ENCODE measurements around the gene TANC2.

GRCh38 chr17:62981933-62982332 is 15.9 kb downstream of the TANC2 start:
- TF ChIP-seq CBX3 (IDR thresholded peaks at IDR 0.05; ENCODE audit: low read depth), result no peak
- no peak for TF ChIP-seq REST (IDR thresholded peaks at IDR 0.05; ENCODE audit: low read depth)
- TF ChIP-seq, protein P1, sequence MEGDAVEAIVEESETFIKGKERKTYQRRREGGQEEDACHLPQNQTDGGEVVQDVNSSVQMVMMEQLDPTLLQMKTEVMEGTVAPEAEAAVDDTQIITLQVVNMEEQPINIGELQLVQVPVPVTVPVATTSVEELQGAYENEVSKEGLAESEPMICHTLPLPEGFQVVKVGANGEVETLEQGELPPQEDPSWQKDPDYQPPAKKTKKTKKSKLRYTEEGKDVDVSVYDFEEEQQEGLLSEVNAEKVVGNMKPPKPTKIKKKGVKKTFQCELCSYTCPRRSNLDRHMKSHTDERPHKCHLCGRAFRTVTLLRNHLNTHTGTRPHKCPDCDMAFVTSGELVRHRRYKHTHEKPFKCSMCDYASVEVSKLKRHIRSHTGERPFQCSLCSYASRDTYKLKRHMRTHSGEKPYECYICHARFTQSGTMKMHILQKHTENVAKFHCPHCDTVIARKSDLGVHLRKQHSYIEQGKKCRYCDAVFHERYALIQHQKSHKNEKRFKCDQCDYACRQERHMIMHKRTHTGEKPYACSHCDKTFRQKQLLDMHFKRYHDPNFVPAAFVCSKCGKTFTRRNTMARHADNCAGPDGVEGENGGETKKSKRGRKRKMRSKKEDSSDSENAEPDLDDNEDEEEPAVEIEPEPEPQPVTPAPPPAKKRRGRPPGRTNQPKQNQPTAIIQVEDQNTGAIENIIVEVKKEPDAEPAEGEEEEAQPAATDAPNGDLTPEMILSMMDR (IDR thresholded peaks at IDR 0.05 in 2 of 3, conservative IDR thresholded peaks at IDR 0.05 in 1 of 3; ENCODE audit: borderline replicate concordance in 1 of 3, insufficient read depth in 1 of 3, low read depth in 2 of 3, low read length in 2 of 3), result no peak
- no peak for TF ChIP-seq EZH2 (IDR thresholded peaks at IDR 0.05)
- TF ChIP-seq MAX (IDR thresholded peaks at IDR 0.05), result no peak
- TF ChIP-seq POLR2A (IDR thresholded peaks at IDR 0.05; ENCODE audit: borderline replicate concordance, extremely low read depth, insufficient read depth, insufficient read length), result no peak
- TF ChIP-seq YY1 (IDR thresholded peaks at IDR 0.05; ENCODE audit: extremely low read depth, insufficient replicate concordance, low read depth, low read length), result no peak
- TF ChIP-seq TCF7L2 (IDR thresholded peaks at IDR 0.05; ENCODE audit: borderline replicate concordance, extremely low read depth, insufficient read depth, insufficient read length), result no peak
- TF ChIP-seq EGR1 (IDR thresholded peaks at IDR 0.05; ENCODE audit: low read depth), result no peak
- TF ChIP-seq POLR2AphosphoS5 (IDR thresholded peaks at IDR 0.05; ENCODE audit: low read depth, low read length), result no peak
- TF ChIP-seq JUND (IDR thresholded peaks at IDR 0.05), result no peak
- TF ChIP-seq SRF (IDR thresholded peaks at IDR 0.05; ENCODE audit: low read depth), result no peak
- no peak for TF ChIP-seq FOSL1 (IDR thresholded peaks at IDR 0.05; ENCODE audit: low read depth)

Measured in HCT116 (cell line).